Mesenteric fat pad (tissue), 1 donor: ENCODE results near the gene LRRC4C. TPM values are rescaled to one million over a fixed set of nuclear protein-coding genes. Genes with fewer than 3 reads are reported as not detected.

ENCODE experiments used
- DNase-seq: peaks from one replicate; pipeline ENCODE4 v3.0.0-alpha.2; 2020; ENCODE audit warnings: low spot score
- total RNA-seq: library from RNA; stranded (reverse); fragmentation: NEBNext Ultra II Directional; extraction: Animal tissue kit (Norgen Biotek cat#: 25700); gene quantifications from one replicate; pipeline ENCODE4 v1.2.1, GENCODE V29; 2021
- donor health status: DM: yes; HTN: yes; CAD: no.

Gene LRRC4C
- total RNA-seq, 1 donor from 2014 or later = 1.5 TPM

GRCh38 chr11:41333357-41333756 lies 126.1 kb downstream of the LRRC4C start:
- DNase-seq = no peak

- no peak for DNase-seq
These were observed 131.1 kb downstream of the LRRC4C start for GRCh38 chr11:41328324-41328723.

- no peak for DNase-seq
These were observed 136.0 kb downstream of the LRRC4C start for GRCh38 chr11:41323446-41323845.

GRCh38 chr11:41320653-41321052 lies 138.8 kb downstream of the LRRC4C start:
- no peak for DNase-seq

- no peak for DNase-seq
These were observed 139.2 kb downstream of the LRRC4C start for GRCh38 chr11:41320238-41320637.

GRCh38 chr11:41319434-41319833 lies 140.0 kb downstream of the LRRC4C start:
- DNase-seq = no peak

GRCh38 chr11:41316751-41317150 lies 142.7 kb downstream of the LRRC4C start:
- no peak for DNase-seq

GRCh38 chr11:41313226-41313625 lies 146.2 kb downstream of the LRRC4C start:
- no peak for DNase-seq

GRCh38 chr11:41309716-41310115 lies 149.7 kb downstream of the LRRC4C start:
- no peak for DNase-seq

GRCh38 chr11:41309111-41309522 lies 150.3 kb downstream of the LRRC4C start:
- no peak for DNase-seq

GRCh38 chr11:41308286-41308685 lies 151.2 kb downstream of the LRRC4C start:
- DNase-seq = no peak

- DNase-seq = no peak
These were observed 152.0 kb downstream of the LRRC4C start for GRCh38 chr11:41307296-41308080.

GRCh38 chr11:41306431-41306830 lies 153.0 kb downstream of the LRRC4C start:
- DNase-seq = no peak

GRCh38 chr11:41301023-41301422 lies 158.4 kb downstream of the LRRC4C start:
- no peak for DNase-seq

- no peak for DNase-seq
These were observed 170.0 kb downstream of the LRRC4C start for GRCh38 chr11:41289408-41289807.

GRCh38 chr11:41286751-41287150 lies 172.7 kb downstream of the LRRC4C start:
- no peak for DNase-seq

- DNase-seq = no peak
These were observed 175.1 kb downstream of the LRRC4C start for GRCh38 chr11:41284354-41284753.

GRCh38 chr11:41283191-41283930 lies 176.1 kb downstream of the LRRC4C start:
- DNase-seq = no peak

- no peak for DNase-seq
These were observed 177.1 kb downstream of the LRRC4C start for GRCh38 chr11:41282395-41282794.

- DNase-seq = no peak
These were observed 178.2 kb downstream of the LRRC4C start for GRCh38 chr11:41281131-41281742.

GRCh38 chr11:41274831-41275230 lies 184.6 kb downstream of the LRRC4C start:
- DNase-seq = no peak

- DNase-seq = no peak
These were observed 185.5 kb downstream of the LRRC4C start for GRCh38 chr11:41273908-41274307.
